Tibial nerve (tissue), 4 donors: ENCODE data around the gene TAS2R42.

Source experiments
- EP300 ChIP-seq, 2 donors: sonication (generic); formaldehyde crosslinking; IDR thresholded peaks; one replicate each; pipeline ENCODE4 v1.6.1; 2017; ENCODE audit warnings: antibody characterized with exemption in 2 of 2, mild to moderate bottlenecking in 1 of 2
- TF ChIP-seq, protein P1 (sequence below), 5 experiments: fragments of 200-600 bp in 3 of 5; fragments of 450-650 bp in 2 of 5; sonication (generic) in 3 of 5; IDR thresholded peaks; one replicate each; pipeline ENCODE4 v1.5.1; 2016 to 2019; ENCODE audit warnings: antibody characterized with exemption in 5 of 5, mild to moderate bottlenecking in 3 of 5, moderate library complexity in 2 of 5

DNA sequence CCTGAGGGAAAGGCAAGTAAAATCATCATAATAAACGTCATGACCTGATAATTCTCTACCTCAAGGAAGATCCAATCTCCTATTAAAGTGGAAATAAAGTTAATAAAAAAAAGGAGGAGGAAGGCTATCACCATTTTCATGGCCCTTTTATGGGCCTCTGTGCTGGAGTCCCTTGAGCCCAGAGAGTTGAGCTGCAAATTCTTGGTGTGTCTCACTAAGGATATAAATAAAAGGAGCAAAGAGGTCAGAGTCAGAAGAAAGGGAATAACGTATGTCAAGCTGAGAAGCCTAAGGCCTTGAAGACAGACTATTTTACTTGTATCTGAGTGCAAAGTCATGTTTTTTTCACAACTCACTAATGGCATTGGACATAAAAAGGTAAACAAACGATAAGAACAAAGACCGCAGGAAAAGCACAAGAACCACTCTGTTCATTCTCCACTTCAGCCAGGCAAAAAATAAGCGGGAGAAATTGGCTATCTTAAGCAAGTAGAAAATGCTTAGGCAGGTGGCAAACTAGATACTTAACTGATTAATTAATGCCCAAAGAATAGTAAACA lies 27.8 kb downstream of the TAS2R42 start:
- TF ChIP-seq, protein P1, sequence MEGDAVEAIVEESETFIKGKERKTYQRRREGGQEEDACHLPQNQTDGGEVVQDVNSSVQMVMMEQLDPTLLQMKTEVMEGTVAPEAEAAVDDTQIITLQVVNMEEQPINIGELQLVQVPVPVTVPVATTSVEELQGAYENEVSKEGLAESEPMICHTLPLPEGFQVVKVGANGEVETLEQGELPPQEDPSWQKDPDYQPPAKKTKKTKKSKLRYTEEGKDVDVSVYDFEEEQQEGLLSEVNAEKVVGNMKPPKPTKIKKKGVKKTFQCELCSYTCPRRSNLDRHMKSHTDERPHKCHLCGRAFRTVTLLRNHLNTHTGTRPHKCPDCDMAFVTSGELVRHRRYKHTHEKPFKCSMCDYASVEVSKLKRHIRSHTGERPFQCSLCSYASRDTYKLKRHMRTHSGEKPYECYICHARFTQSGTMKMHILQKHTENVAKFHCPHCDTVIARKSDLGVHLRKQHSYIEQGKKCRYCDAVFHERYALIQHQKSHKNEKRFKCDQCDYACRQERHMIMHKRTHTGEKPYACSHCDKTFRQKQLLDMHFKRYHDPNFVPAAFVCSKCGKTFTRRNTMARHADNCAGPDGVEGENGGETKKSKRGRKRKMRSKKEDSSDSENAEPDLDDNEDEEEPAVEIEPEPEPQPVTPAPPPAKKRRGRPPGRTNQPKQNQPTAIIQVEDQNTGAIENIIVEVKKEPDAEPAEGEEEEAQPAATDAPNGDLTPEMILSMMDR (IDR thresholded peaks at IDR 0.05) = no peak
- no peak for TF ChIP-seq EP300 (IDR thresholded peaks at IDR 0.05)
